ENCODE data around the gene CD164L2.

Gene CD164L2

DNA sequence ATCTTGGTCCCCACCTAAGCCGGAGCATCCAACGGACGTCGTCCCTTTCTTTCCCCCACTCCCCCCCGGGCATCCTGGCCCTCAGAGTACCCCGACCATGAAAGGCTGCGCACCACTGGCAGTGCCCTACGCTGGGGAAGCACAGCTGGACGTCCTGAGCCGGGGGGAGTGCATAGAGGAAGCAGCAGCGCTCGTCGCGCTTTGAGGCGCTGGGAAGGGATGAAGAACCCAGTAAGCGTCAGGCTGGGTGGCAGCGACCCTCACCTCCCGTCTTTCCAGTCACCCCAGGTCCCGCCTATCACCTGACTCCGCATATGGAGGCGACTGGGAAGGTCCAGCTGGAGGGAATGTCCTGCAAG is 22.1 kb downstream of the CD164L2 start:
- DNase-seq = no peak

DNA sequence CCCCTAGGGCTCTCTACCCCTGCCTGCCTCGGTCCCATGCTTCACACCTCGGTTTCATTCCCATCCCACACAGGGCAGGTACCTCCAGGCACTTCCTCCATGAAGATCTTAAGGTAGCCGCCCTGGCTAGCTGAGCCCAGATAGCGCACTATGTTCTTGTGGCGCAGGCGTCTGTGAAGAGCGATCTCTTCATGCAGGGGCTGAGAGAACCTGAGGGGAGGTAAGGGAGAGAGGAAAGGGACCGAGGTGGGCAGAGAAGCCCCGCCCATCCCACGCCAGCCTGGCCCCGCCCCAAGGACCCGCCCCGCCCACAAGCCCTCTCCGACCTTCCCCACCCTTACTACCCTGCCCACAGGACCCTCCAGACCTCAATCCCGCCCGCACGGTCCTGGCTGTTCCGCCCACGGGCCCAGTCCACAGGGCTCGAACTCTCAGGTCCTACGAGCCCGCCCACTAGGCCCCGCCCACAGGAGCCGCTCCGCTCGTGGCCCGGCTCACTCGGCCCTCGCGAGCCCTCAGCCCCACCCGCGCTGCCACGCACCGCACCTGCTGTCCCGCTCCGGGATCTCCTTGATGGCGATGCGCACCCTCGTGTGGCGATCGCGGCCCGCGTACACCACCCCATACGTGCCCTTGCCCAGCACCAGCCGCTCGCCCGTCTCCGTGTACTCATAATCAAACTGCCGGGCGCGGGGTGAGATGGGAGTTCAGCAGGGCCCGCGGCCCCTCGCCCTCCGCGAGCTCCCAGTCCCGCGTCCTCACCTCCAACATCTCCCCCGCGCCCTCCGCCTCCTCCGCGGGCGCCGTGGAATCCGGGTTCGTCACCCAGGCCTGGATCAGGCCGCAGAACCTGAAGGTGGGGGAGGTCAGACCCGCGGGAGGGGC is 22.7 kb downstream of the CD164L2 start:
- peak; percentile 22 to 27 for DNase-seq

DNA sequence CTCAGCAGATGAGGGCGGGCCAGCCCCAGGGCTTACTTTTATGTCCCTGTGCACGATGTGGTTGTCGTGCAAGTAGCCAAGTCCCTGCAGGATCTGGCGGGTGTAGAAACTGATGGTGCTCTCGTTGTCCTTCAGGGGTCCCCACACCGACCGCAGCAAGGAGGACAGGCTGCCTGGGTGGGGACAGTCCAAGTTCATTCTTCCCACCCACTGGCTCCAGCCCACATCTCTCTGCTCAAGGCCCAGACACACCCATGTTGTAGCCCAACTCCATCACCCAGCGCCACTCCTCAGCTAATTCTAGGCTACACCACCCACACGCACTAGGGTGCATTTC is 23.3 kb downstream of the CD164L2 start:
- DNase-seq = no peak

DNA sequence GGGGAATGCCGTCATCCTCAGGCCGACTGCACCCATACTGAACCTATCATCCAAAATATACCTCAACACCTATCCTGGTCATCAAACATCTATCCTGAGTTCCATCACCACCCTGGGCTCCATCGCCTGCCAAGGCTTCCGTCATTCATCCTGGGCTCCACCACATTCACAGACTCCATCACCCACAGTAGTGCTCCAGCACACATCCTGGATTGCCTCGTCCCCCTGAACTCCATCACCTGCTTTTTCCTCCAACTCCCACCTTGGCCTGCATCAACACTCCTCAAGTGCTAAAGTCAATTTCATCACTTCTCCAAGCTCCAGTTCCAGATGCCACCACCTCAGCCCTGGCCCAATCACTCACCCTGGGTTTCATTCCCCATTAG is 24.2 kb downstream of the CD164L2 start:
- no peak for DNase-seq

DNA sequence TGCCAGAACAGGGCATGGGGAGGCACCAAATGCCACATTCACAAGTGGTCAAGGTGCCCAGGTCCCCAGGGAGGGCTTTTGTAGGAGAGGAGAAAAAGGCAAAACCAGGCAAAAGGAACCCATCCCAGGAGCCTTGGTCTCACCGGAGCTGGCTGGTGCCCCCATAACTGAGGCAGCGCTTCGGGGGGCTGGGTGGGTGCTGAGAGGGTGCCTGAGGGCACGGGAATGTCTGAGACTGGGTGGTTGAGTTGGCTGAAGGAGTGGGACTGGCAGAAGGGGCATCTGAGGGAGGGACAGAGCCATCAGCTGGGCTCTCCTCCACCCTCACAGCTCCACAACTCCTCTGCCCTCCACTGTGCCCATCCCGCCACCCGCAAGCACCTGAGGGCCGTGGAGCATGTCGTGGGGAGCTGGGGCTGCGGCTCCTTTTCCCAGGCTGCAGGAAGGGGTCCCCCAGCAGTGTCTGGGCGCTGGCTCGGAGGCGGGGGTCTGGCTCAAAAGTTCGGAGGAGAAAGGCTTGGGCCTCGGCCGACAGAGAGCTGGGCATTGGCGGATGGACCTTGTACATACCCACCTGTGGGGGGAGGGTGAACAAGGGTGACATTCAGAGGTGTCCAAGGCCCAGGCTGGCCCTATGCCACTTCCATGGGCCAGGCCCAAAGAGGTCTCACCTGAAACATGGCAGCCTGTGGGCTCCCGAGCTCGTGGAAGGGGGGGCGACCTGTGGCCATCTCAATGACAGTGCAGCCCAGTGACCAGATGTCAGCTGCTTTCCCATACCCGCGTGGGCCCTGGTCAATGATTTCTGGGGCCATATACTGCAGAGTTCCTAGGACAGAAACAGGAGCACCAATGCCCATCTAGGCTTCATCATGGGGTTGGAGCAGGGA is 24.9 kb downstream of the CD164L2 start:
- no peak for DNase-seq

DNA sequence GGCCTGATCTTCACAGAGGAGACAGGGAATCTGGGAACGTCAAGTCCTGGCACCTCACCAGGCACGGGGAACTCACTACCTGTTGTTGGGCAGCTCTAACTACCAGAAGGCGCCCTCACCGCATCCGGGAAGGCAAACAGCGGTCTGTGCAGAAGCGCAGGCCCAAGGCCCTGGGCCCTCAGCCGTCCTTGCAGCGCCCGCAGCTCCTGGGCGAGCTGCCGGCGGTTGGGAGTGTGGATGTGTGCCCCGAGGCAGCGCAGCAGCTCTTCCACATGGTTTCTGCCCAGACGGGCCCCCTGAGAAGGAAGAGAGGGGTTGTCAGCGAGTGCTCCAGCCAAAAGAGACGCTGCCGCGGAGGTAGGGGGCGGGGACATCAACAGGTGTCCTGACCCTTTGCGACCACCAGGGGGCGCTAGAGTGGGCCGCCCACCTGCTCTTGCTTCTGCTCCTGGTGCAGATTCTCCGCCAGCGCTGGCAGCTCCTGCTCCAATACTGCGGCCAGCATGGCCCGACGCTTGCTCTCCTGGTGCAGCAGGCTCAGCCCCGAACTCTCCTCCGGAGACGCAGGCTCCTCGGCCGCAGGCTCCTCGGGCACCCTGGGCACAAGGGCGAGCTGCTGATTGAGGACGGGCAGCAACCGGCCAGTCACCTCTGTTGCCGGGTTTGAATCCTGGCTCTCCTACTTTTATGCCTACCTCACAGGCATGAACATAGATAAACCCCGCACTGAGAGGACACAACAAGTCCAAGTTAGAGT is 25.7 kb downstream of the CD164L2 start:
- DNase-seq = peak; percentile 72 to 81

DNA sequence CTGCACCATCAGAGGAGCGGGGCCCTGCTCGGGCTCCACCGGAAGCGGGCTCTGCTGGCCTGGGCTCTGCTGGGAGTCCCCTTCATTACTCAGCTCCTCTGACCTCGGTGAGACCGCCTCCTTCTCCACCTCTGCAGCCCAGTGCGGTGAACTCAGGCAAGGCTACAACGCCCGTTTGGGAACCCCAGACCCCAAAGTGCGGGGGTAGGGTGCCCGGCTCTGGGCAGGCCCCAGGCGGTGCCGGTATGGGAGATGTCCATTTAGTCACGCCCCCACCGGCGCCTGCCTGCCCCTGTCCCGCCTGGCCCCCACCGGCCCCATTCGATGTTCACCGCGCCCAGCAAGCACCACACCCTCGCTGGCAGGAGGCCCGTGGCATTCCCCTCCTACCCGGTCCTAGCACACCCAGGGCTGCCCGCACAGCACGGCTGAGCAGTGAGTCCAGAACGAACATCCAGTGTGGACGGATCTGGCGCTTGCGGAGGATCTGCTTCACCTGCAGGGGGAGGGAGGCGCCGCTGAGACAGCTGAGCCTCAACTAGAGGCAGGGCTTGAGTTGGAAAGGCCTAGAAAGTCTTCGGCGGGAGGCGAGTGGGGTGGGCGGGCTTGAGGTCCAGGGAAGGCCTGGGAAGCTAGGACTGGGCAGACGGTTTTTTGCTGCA is 26.4 kb downstream of the CD164L2 start:
- DNase-seq = no peak

DNA sequence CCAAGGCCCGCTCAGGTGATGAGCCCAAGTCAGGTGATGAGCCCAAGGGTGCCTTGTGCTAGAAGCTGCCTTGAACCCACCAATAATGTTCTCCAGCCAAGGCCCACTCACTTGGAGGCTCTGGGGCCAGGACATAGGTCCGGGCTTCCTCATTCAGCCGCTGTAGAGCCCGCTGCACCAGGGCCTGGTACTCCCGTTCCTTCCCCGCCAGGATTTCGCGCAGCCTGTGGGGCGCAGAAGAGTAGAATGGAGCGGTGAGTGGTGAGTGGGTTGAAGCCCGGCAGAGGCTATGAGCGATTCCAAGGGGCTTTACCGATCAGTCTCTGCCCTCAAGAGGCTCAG is 26.9 kb downstream of the CD164L2 start:
- no peak for DNase-seq

DNA sequence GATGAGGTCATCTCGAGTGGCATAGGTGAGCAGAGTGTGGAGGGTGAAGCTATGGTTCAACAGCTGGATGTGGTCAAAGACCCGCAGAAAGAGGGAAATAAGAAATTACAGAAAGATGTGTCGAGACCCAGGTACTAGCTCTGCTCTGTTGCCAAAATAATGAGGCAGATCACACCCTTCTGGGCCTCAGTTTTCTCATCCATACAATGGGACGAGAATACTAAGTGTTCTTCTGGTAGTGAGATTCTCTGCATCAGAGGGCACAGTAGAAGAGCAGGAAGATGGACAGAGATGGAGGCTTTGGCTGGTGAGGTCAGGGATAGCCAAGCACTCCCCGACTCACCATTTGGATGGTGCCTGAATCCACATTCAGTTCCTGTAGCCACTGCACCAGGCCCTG is 27.4 kb downstream of the CD164L2 start:
- DNase-seq = no peak

DNA sequence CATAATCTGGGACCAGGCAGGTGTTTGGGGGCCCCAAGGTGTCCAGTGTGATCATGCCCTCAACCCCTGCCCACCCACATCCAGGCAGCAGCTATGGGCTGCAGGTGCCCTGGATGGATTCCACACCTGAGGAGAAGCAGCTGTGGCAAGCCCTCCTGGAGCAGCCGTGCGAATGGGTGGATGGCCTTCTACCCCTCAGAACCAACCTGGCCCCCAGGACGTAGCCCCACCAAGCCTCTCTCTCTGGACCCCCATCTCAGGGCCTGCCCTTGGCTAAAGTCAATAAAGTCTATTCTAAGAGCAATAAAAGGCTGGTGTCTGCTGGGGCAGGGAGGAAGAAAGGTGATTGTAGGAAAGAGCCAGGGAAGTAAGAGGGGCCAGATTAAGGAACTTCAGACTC is 29.5 kb downstream of the CD164L2 start:
- DNase-seq = no peak

DNA sequence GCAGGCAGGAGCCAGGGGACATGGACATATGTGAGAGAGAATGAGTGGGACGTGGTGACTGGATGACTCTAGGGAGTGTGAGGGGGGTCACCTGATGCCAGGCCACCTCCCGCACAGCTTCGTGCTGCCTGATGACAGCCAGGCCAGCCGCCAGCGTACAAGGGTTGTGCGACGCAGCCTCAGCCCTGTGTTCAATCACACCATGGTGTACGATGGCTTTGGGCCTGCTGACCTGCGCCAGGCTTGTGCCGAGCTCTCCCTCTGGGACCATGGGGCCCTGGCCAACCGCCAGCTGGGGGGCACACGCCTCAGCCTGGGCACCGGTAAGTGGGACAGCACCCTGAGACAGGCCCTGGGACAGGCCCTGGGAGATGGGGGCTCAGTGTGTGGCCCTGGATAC is 30.0 kb downstream of the CD164L2 start:
- DNase-seq = no peak

DNA sequence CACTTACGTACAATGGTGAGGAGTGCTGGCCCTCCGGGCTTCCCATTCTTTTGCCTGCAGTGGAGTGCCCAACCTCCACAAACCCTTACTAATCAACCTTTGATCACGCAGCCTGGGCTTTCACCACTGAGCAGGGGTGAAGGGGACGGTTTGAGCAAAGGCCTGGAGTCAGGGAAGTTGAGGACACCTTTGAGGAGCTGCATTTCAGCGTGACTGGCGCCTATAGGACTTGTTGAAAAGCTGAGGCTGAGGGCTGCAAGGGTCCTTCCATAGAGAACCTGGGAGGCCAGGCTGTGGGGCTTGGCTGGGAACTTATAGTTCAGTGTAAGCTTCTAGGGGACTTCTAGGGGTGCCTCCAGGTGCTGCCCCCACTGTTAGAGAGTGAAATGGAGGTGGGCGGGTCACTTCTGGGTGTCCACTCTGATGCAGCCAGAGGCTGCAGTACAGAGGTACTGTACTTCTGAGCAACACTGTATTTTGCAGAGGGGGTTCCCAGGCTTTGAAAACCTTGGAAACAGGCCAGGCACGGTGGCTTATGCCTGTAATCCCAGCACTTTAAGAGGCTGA is 31.5 kb downstream of the CD164L2 start:
- no peak for DNase-seq

DNA sequence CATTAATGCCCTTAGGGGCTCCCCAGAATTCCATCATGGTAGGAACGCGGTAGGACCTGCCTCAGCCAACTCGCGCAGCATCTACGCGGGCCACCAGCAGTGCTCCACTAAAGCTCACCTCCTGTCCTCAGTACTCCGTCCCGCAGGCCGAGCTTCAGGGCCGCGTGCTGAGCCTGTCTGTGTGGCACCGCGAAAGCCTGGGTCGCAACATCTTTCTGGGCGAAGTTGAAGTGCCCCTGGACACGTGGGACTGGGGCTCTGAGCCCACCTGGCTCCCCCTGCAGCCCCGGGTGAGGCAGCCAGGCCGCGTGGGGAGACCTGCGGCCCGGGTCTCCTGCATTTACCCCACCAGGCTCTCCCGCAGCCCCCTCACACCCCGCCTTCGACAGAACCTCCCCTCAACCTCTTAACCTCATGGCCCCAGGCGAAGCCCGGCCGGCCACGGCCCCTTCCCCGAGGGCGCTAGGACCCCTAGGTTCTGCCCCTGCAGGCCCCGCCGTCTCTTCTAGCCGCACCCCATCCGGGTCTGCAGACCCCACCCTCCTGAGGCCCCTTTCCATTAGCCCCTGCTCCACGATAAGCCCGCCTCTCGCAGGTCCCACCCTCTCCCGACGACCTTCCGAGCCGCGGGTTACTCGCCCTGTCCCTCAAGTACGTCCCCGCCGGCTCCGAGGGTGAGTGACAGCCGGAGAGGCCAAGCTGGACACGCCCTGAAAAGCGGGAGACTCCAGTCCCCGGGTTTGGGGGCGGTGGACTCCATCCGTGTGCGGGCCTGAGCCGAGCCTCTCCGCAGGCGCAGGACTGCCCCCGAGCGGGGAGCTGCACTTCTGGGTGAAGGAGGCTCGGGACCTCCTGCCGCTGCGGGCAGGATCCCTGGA is 32.2 kb downstream of the CD164L2 start:
- no peak for DNase-seq

DNA sequence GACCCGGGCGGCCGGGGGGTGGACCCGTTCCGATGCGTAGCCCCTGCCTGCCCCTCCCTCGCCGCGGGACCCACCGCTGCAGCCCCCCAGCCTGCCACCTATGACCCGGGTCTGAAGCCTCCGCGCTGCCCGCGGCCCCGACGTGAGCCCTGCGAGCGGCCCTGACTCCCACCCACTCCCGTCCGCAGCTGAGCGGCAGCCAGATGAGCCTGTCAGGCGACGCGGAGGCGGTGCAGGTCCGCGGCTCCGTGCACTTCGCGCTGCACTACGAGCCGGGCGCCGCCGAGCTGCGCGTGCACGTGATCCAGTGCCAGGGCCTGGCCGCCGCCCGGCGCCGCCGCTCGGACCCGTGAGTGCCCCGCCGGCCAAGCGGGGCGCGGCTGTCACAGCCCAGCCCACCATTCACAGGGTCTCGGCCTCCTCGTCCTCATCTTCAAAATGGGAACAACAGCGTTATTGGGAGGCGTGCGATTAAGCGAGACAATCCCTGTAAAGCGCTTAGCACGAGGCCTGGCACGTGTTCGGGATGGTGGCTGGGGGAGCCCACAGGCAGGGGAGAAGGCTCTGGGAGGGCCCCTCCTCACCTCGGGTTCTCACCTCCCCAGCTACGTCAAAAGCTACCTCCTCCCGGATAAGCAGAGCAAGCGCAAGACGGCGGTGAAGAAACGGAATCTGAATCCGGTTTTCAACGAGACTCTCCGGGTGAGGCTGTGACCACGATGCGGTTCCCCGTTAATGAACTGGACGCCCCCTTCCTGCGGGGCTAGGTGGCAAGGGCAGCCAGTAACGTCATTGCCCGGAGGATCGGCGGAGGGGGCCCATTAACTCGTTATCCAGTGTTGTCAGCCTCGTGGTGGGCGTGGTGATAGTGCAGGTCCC is 33.1 kb downstream of the CD164L2 start:
- DNase-seq = no peak

DNA sequence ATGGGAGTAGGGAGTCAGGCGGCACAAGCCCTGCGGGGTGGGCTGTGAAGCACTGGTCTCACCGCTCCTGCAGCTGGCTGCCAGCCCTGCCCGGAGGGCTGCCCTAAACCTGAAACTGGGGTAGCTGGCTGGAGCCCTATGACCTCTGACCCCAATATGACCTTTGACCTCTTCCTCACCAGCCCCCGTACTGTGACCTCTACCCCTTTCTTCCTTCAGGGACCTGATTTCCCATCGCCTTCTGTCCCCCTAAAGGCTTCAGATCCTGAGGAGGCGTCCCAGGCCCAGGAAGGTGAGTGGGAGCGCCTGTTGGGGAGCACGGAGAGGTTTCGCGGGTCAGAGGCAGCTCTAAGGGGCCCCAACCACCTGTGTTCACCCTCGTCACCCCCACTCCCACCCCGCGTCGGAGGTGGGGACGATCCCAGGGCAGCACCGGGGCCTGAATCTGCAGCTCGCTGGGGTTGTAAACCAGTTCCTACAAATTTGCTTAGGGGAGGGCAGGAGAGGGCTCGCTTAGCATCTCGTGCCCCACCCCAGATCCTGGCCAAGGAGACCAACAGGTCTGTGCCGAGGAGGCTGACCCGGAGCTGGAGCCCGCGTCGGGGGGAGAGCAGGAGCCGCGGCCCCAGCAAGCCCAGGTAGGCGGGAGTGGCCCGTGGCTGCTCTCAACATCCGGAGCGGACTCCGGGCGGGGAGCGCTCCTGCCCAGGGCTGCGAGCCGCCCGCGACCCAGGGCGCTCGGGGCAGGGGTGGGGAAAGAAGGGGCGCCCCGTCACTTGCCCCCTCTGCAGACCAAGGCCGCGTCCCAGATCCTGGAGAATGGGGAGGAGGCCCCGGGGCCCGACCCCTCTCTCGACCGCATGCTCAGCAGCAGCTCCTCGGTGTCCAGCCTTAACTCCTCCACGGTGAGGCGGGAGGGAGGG is 34.0 kb downstream of the CD164L2 start:
- no peak for DNase-seq

DNA sequence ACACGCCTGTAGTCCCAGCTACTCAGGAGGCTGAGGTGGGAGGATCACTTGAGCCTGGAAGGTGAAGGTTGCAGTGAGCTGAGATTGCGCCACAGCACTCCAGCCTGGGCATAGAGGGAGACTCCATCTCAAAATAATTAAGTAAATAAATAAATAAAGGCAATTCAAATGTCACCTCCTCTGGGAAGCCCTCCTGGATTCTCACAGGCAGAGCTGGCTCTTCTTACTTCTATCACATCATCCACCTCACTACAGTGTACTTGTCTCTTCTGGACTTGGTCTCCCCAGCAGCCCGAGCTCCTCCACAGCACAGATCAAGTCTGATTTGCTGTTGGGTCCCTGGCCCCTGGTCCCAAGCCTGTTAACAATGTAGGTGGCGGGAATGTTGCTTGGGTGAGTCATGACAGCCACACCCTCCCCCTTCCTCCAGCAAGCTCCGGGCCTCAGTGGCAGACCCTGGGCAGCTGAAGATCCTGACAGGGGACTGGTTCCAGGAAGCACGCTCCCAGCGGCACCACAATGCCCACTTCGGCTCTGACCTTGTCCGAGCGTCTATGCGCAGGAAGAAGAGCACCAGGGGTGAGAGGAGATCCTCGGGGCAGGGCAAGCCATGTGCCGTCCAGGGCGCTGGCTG is 36.0 kb downstream of the CD164L2 start:
- no peak for DNase-seq

DNA sequence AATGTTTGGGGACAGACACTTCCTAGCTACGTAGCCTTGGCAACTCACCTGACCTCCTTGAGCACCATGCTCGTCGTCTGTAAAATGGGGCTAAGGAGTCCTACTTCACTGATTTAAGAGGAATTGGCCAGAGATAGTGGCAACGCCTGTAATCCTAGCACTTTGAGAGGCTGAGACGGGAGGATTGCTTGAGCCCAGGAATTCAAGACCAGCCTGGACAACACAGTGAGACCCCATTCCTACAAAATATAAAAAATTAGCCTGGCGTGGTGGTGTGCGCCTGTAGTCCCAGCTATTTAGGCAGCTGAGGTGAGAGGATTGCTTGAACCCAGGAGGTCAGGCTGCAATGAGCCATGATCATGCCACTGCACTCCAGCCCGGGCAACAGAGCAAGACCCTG is 36.8 kb downstream of the CD164L2 start:
- no peak for DNase-seq

DNA sequence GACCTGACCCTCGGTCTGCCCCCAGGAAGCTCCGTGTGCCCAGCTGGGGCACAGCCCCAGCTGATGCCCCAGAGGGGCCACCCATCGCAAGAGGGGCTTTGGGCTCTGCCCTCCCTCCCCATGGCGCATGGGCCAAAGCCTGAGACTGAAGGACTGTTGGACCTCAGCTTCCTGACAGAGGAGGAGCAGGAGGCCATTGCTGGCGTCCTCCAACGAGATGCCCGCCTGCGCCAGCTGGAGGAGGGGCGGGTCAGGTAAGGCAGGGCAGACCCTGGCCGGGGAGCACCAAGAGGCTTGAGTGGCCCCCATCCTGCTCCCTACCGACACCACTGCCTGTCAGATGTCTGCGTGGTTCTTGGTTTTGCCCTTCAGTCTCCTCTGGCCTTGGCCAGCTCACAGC is 37.9 kb downstream of the CD164L2 start:
- DNase-seq = no peak

DNA sequence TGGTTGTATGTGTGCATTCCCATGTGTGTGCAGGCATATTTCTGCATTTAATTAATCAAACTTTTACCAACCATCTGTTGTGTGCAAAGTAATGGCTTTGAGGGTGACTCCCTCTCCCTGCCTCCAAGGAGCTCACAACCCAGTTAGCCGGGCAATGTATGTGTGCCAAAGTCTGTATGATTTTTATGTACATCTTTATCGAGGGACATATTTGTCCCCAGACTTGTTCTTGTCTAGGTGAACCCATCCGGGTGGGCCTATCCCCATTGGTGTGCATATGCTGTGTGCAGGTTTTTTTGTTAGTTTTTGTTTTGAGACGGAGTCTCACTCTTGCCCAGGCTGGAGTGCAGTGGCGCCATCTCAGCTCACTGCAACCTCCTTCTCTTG is 39.5 kb downstream of the CD164L2 start:
- no peak for DNase-seq
